Colonic mucosa (tissue), 4 donors: ENCODE measurements around the gene GBF1. TPM values are rescaled to one million over a fixed set of nuclear protein-coding genes. Genes with fewer than 3 reads are reported as not detected.

Experiments
- DNase-seq: peaks from one replicate; pipeline ENCODE4 v3.0.0-alpha.2; 2020
- H3K27ac ChIP-seq: fragments of 200-600 bp; one replicate; pipeline ENCODE4 v1.8.0; 2021
- H3K27me3 ChIP-seq: fragments of 200-600 bp; one replicate; pipeline ENCODE4 v1.8.0; 2021
- H3K36me3 ChIP-seq: fragments of 200-600 bp; one replicate; pipeline ENCODE4 v1.8.0; 2021
- H3K4me1 ChIP-seq: fragments of 200-600 bp; one replicate; pipeline ENCODE4 v1.8.0; 2021; ENCODE audit warnings: mild to moderate bottlenecking
- H3K4me3 ChIP-seq: fragments of 200-600 bp; one replicate; pipeline ENCODE4 v1.8.0; 2021
- H3K9ac ChIP-seq, 2 donors: one replicate each; pipeline ENCODE4 v1.7.0; 2013; ENCODE audit warnings: control low read depth in 2 of 2, low read depth in 2 of 2, low read length in 2 of 2
- H3K9me3 ChIP-seq: fragments of 200-600 bp; one replicate; pipeline ENCODE4 v1.8.0; 2021
- intact Hi-C: fragments of 100-400 bp; cut with DNase I; formaldehyde crosslinking; loops from one replicate; pipeline ENCODE4 v1.14.1; 2022
- total RNA-seq, 2 donors: library from RNA; stranded (reverse); fragmentation: NEBNext Ultra II Directional in 1 of 2; extraction: Animal tissue kit (Norgen Biotek cat#: 25700) in 1 of 2; gene quantifications; one replicate each; pipeline ENCODE4 v1.2.1, GENCODE V29; 2021
- TF ChIP-seq, protein P1 (sequence below): fragments of 200-600 bp; IDR thresholded peaks from one replicate; pipeline ENCODE4 v1.8.0; 2022; ENCODE audit warnings: antibody characterized with exemption, mild to moderate bottlenecking
- donor health status: healthy.
- donor health status: DM: no; HTN: no; CAD: no.
- donor health status: DM: no; HTN: no; CAD: no.

The GBF1 gene
- total RNA-seq, 2 donors from 2014 or later = 59.8 to 73.4 TPM

DNA sequence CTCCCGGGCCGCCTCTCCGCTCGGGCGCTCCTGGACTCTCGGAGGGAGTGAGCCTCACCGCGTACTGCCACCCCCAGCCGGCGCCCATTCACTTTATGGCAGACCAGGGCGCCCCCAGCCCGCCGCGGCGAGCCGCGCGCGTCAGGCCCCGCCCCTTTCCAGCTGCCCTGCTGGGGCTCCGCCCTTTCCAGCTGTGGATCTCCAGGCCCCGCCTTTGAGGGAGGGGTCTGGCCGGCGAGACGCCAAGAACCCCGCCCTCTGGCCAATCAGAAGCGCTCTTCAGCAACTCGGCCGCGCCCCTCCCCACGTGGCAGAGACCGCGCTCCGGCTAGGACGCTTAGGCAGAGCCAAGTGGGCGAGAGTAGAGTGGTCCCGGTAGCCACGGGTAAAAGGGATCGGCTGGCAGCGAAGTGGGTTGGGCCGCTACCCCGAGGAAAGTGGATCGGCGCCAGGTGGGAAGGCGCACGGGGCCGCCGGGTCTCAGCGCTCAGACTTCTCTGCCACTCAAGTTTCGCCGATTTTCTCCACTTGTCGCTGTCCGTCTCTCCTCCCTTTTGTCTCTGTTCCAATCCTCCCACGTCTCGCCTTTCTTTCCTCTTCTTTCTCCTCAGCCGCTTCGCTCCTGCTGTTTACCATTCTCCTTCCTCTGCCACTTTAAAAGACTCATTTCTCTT lies 3.8 kb upstream of the GBF1 start, which contains the start of gene PITX3:
TSS of gene PITX3 (minus strand) at position 69 of the 674 bp plus-strand sequence. CDS start 9,432 bp downstream, outside the sequence.
- peaks cover 16% of the 10 kb centered on the region for H3K4me1 ChIP-seq

DNA sequence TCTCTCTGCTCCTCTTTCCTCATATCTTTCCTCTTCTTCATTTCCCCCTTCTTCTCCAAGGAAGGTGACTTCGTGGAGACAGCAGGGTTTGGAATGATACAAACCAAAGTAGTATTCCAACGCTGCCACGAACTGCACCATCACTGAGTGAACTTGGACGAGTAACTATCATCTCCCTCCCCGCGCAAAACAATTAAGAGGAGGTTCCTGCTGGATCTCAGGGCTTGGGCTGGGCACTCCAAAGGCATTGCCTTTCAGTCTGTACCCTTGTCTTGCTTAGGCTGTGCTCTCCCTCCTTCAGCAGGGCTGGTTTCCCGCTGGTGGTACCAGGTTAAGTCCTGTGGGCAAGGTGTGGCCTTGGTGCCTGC lies 3.2 kb upstream of the GBF1 start:
- Histone ChIP-seq H3K4me1 (peaks cover 22% of the 10 kb centered on the region), H3K9ac (peak overlapping the region; percentile 13 to 22), H3K27ac (no peak overlapping the region), H3K36me3 (no peaks in the 10 kb centered on the region), H3K27me3 (peaks cover 23% of the 10 kb centered on the region), H3K4me3 (peak overlapping the region; percentile 52), H3K9me3 (no peaks in the 10 kb centered on the region)
- TF ChIP-seq, protein P1, sequence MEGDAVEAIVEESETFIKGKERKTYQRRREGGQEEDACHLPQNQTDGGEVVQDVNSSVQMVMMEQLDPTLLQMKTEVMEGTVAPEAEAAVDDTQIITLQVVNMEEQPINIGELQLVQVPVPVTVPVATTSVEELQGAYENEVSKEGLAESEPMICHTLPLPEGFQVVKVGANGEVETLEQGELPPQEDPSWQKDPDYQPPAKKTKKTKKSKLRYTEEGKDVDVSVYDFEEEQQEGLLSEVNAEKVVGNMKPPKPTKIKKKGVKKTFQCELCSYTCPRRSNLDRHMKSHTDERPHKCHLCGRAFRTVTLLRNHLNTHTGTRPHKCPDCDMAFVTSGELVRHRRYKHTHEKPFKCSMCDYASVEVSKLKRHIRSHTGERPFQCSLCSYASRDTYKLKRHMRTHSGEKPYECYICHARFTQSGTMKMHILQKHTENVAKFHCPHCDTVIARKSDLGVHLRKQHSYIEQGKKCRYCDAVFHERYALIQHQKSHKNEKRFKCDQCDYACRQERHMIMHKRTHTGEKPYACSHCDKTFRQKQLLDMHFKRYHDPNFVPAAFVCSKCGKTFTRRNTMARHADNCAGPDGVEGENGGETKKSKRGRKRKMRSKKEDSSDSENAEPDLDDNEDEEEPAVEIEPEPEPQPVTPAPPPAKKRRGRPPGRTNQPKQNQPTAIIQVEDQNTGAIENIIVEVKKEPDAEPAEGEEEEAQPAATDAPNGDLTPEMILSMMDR = no peak
- intact Hi-C loops = no loop called here
- DNase-seq = no peak

More for the DNA sequence above, 3.8 kb upstream of the GBF1 start, which contains the start of gene PITX3:
- H3K27ac ChIP-seq = no peak within 1 kb of the TSS
- peak within 1 kb of the TSS; percentile 22 to 27 for H3K9ac ChIP-seq
- peaks cover 23% of the 10 kb centered on the region for H3K27me3 ChIP-seq
- intact Hi-C loops = no loop called here
- TF ChIP-seq, protein P1 = no peak
- peak; percentile 94 for DNase-seq
- H3K4me3 ChIP-seq = peak within 1 kb of the TSS; percentile 52
- H3K9me3 ChIP-seq = no peaks in the 10 kb centered on the region
- no peaks in the 10 kb centered on the region for H3K36me3 ChIP-seq

DNA sequence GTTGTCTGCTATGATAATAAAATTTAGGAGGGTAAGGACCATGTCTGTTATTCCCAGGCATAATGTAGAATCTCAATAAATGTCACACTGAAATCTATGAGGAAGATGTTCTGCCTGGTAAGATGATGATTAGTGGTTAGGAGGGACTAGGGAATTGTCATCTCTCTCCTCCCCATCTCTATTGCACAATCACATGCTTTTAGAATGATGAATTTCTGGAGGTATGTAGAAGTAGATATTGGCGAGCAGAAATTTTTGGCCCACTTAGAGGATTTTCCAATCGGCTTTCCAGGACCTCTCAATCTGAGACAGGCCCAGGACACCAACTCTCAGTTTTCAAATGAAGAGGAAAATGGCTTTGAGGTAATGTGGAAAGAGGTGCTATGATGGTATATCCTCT lies 2.0 kb upstream of the GBF1 start:
- intact Hi-C loops = no loop called here
- no peak overlapping the region for H3K27ac ChIP-seq
- DNase-seq = no peak
- H3K36me3 ChIP-seq = no peaks in the 10 kb centered on the region
- H3K9me3 ChIP-seq = no peaks in the 10 kb centered on the region
- H3K4me3 ChIP-seq = no peak overlapping the region
- H3K9ac ChIP-seq = no peak overlapping the region
- peaks cover 23% of the 10 kb centered on the region for H3K27me3 ChIP-seq
- H3K4me1 ChIP-seq = peaks cover 32% of the 10 kb centered on the region
- TF ChIP-seq, protein P1 = no peak

DNA sequence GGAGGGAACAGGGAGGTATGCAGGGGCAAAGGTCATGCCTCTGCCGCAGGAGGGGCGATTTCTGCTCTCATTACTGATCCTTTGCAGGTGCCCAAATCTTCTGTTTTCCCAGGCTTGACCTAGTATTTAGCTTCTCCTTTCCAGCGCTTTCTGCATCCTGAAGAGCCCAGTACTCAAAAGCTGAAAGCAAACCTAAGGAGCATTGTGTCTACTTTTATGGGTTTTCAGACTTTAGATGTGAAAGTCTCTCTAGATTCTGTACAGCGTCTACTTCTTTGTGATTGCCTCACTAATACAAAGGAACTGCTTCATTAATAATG lies 560 bp downstream of the GBF1 start:
- Histone ChIP-seq H3K9me3 (no peaks in the 10 kb centered on the region), H3K9ac (peak overlapping the region; percentile 84 to 92), H3K4me1 (peaks cover 30% of the 10 kb centered on the region), H3K27me3 (peaks cover 5% of the 10 kb centered on the region), H3K4me3 (peak overlapping the region; percentile 100), H3K27ac (peak overlapping the region; percentile 95), H3K36me3 (no peaks in the 10 kb centered on the region)
- no peak for DNase-seq
- TF ChIP-seq, protein P1 = no peak
- intact Hi-C loops = no loop called here

DNA sequence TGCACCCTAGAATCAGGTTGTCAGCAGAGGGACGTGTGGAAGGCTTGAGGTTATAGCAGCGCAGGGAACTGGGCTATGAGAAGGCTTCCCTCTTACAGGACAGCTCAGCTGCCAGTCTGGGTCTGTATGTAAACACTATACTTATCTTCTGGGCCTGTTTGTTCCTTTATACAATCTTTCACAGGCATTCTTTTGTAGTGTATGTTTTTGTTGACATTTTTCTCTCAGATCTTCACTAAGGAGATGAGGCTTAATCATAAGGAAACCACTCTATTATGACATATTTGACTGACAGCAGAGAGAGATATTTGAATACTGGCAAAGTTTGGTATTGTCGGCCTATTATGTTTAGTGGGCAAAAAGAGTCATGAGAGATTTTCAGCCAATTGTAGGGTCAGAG lies 929 bp downstream of the GBF1 start:
- DNase-seq = peak; percentile 40
- peak overlapping the region; percentile 95 for H3K27ac ChIP-seq
- H3K9me3 ChIP-seq = no peaks in the 10 kb centered on the region
- TF ChIP-seq, protein P1 = no peak
- peaks cover 26% of the 10 kb centered on the region for H3K4me1 ChIP-seq
- H3K36me3 ChIP-seq = no peaks in the 10 kb centered on the region
- peaks cover 1% of the 10 kb centered on the region for H3K27me3 ChIP-seq
- H3K4me3 ChIP-seq = peak overlapping the region; percentile 100
- H3K9ac ChIP-seq = peak overlapping the region; percentile 84 to 92
- intact Hi-C loops = no loop called here
